Stimulated activated effector memory CD8-positive, alpha-beta T cell treated with anti-CD3 and anti-CD28 coated beads, Interleukin-12 subunit alpha, Interleukin-12 subunit beta, amount 100 ng/mL, for 72 hours (primary cell): Measurements from ENCODE around the gene DCAF5.

Source experiments
- ATAC-seq: fragments of 150-1000 bp; cut with Tn5 transposase; 2 replicates; pipeline ENCODE4 v1.10.0; 2021
- DNase-seq, 2 donors: peaks; one replicate each; pipeline ENCODE4 v3.0.0; 2021 to 2022; ENCODE audit warnings: low spot score in 2 of 2
- H3K27ac Mint-ChIP-seq: one replicate; pipeline ENCODE4 v1.8.0; 2022; ENCODE audit warnings: mild to moderate bottlenecking, mixed read lengths
- H3K36me3 Mint-ChIP-seq: one replicate; pipeline ENCODE4 v1.8.0; 2022; ENCODE audit warnings: mild to moderate bottlenecking, mixed read lengths
- H3K4me1 Mint-ChIP-seq: one replicate; pipeline ENCODE4 v1.8.0; 2022; ENCODE audit warnings: mixed read lengths
- H3K4me3 Mint-ChIP-seq: one replicate; pipeline ENCODE4 v1.8.0; 2022; ENCODE audit warnings: mild to moderate bottlenecking, mixed read lengths
- H3K9me3 Mint-ChIP-seq: one replicate; pipeline ENCODE4 v1.8.0; 2022; ENCODE audit warnings: mixed read lengths

DCAF5 gene

GRCh38 chr14:69153873-69154270 is 953 bp upstream of the DCAF5 start:
- Mint-ChIP-seq H3K36me3 (peaks cover 8% of the 10 kb centered on the region), H3K4me3 (peak overlapping the region; percentile 87), H3K4me1 (peaks cover 20% of the 10 kb centered on the region), H3K9me3 (no peaks in the 10 kb centered on the region), H3K27ac (peak overlapping the region; percentile 88)
- ATAC-seq (no peak), DNase-seq (no peak)

DNA sequence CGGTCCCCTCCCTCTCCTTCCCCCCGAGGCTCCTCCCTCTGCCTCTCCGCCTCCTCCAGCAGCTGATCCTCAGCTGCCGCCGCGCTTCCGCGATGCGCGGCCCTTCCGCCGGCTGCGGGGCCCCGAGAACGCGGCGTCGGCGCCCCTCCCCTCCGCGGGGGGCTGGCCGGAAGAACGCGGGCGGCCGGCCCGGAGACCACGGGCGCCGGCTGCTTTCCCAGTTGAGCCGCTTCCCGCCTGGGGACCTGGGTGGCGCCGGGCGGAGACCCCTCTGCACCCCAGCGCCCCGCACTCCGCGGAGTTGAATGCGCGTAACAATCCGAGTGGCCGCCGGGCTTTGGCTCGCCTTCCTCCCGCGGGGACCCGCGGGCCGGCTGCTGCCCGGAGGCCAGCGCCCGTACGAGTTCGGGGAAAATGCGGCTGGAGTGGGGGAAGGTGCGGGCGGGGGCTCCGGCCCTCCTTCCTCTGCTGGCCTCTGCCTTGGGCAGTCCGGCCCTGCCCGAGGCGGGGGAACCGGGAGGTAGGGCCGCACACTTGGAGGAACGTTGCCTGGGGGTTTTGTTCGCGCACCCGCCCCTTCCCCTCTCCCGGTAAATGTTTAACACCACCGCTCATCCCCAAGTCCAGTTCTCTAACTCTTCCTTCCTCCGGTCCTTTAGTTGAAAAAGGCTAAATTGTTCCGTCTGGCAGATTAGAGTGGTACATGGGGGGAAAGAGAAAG is 393 bp upstream of the DCAF5 start:
- peaks cover 25% of the 10 kb centered on the region for H3K4me1 Mint-ChIP-seq
- peak; percentile 73 to 93 for DNase-seq
- H3K27ac Mint-ChIP-seq = peak overlapping the region; percentile 88
- H3K4me3 Mint-ChIP-seq = peak overlapping the region; percentile 87
- no peaks in the 10 kb centered on the region for H3K9me3 Mint-ChIP-seq
- peaks cover 14% of the 10 kb centered on the region for H3K36me3 Mint-ChIP-seq
- peak; percentile 95 for ATAC-seq

DNA sequence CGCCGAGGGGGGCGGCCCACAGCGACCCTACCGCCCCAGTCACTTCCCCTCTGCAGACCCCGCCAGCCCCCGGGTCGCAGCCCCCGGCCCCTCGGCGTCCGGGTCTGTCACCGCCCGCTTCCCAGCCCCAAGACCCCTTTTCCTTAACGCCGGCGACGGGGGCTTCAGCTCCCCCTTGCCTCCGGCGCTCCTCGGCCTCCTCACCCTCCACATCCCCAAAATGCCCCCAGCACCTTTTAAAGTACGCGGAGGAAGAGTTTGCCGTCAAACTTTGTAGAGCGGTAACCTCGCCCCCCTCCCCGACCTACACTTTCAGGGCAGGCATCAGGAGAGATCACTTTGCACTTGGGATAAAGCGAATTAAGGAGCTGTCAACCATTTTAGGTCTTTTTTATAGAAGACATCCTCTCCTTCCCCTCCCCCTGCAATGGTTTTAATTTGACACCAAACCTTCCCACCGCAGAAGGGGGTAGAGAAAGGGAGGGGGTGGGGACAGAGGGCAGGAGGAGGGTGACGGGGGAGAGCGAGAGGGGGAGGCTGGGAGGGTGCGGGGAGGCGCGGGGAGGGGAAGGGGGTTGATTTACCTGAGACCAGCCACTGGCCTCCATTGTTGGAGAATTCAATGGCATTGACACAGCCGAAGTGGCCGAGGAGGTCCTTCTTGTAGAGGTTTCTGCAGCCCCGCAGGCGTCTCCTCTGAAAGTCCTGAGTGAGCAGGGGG is 578 bp downstream of the DCAF5 start:
- peaks cover 33% of the 10 kb centered on the region for H3K4me1 Mint-ChIP-seq
- DNase-seq (peak in 1 of 2 donors; percentile 72), ATAC-seq (peak; percentile 14)
- no peaks in the 10 kb centered on the region for H3K9me3 Mint-ChIP-seq
- H3K36me3 Mint-ChIP-seq = peaks cover 21% of the 10 kb centered on the region
- H3K4me3 Mint-ChIP-seq = peak overlapping the region; percentile 87
- H3K27ac Mint-ChIP-seq = peak overlapping the region; percentile 92

DNA sequence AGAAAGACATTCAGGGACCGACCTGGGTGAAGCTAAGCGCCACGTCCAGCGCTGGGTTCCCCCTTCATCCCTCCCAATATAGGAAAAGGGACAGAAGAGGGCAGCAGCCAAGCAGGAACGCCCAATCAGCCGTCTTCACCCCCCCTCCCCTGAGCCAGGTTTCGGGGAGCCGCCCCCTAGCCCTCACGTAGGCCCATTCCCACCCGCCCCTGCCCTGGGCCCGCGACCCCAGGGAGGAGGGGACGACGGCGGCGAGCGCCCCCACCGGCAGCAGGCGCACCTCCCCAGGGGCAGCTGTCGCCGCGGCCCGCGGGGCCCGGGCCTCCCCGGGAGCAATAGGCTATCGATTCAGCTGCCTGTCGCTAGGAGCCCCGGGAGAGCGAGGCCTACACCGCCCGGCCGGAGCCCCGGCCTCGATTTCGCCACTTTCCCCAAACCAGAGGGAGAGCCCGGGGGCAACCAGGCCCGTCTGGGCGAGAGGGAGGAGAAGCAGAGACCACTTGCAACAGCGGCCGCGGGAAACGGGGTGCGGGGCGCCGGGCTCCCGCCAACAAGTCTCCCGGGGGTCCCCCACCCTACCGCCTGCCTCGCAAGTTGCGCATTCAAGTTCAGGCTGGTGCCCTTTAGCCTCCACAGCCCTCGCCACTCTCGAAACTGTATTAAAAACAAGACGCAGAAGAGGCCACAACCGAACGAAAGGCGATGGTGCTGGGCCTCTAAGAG is 1.3 kb downstream of the DCAF5 start:
- ATAC-seq (peak; percentile 79), DNase-seq (peak; percentile 72 to 87)
- Mint-ChIP-seq H3K4me3 (peak overlapping the region; percentile 87), H3K9me3 (no peaks in the 10 kb centered on the region), H3K27ac (peak overlapping the region; percentile 92), H3K36me3 (peaks cover 21% of the 10 kb centered on the region), H3K4me1 (peaks cover 39% of the 10 kb centered on the region)

- H3K27ac Mint-ChIP-seq = no peak overlapping the region
- ATAC-seq = no peak
- H3K4me3 Mint-ChIP-seq = peak overlapping the region; percentile 87
- no peak for DNase-seq
- peaks cover 46% of the 10 kb centered on the region for H3K4me1 Mint-ChIP-seq
- no peaks in the 10 kb centered on the region for H3K9me3 Mint-ChIP-seq
- H3K36me3 Mint-ChIP-seq = peaks cover 31% of the 10 kb centered on the region
Measured at GRCh38 chr14:69149461-69150244, 3.3 kb downstream of the DCAF5 start.

GRCh38 chr14:69142101-69142500 is 10.8 kb downstream of the DCAF5 start:
- ATAC-seq = no peak
- Mint-ChIP-seq H3K36me3 (peaks cover 44% of the 10 kb centered on the region), H3K4me3 (no peak overlapping the region), H3K9me3 (no peaks in the 10 kb centered on the region), H3K27ac (no peak overlapping the region), H3K4me1 (peaks cover 50% of the 10 kb centered on the region)
- no peak for DNase-seq

DNA sequence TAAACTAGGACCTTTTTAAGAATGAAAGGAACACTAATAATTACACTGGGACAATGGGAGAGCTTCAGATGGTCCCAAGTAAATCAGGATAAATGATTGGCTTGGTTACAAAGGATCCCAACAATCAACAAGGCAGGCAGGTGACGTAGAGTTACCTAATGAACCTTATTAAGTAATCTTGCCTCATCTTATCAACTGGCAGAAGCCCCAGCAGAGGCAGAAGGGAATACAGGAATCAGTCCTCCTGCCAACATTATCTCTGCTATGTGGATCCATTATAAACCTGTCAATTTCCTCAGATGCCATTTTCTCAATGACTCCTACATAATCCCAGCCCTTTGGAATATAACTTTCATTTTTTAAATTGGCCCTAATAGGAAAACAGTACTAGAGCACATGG is 11.4 kb downstream of the DCAF5 start:
- H3K27ac Mint-ChIP-seq = no peak overlapping the region
- ATAC-seq (no peak), DNase-seq (no peak)
- no peak overlapping the region for H3K4me3 Mint-ChIP-seq
- H3K4me1 Mint-ChIP-seq = peaks cover 49% of the 10 kb centered on the region
- no peaks in the 10 kb centered on the region for H3K9me3 Mint-ChIP-seq
- H3K36me3 Mint-ChIP-seq = peaks cover 44% of the 10 kb centered on the region

DNA sequence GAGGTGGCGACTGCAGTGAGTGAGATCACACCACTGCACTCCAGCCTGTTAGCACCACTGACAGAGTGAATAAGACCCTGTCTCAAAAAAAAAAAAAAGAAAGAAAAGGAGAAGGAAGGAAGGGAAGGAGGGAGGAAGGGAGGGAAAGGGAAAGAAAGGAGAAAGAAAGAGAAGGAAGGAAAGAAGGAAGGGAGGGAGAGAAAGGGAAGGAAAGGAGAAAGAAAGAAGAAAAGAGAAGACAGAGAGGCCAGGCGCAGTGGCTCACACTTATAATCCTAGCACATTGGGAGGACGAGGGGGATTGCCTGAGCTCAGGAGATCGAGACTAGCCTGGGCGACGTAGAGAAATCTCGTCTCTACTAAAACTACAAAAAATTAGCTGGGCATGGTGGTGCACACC is 13.2 kb downstream of the DCAF5 start:
- no peak for DNase-seq
- Mint-ChIP-seq H3K27ac (peak overlapping the region; percentile 75), H3K36me3 (peaks cover 34% of the 10 kb centered on the region), H3K9me3 (no peaks in the 10 kb centered on the region), H3K4me1 (peaks cover 41% of the 10 kb centered on the region), H3K4me3 (no peak overlapping the region)
- no peak for ATAC-seq

DNA sequence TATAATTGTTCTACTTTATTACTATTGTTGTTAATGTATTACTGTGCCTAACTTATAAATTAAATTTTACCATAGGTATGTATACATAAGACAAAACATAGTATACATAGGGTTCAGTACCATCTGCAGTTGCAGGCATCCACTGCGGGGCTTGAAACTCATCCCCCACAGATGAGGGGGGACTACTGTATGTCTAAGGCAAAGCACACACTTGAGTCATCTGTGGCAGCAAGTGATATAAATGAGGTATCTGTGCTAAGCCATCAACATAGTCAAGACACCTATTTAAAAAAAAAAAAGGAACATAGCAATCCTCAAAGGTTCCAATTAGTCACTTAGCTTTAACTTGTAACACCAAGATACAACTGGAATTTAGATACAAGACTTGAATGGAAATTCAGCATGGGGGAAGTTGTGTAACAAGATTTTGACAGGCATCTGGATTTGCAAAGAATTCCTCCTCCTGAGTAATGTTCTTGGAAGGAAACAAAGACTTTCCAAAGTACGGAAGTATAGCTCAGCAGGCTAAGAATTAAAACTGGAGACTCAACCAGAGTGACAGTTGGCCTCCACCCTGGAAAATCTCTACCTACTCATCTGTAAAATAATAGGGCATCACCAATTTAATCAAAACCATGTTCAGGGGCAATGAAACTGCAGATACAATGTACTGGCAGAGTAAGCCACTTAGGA is 14.9 kb downstream of the DCAF5 start:
- peaks cover 50% of the 10 kb centered on the region for H3K4me1 Mint-ChIP-seq
- peak overlapping the region; percentile 26 for H3K27ac Mint-ChIP-seq
- no peak for DNase-seq

DNA sequence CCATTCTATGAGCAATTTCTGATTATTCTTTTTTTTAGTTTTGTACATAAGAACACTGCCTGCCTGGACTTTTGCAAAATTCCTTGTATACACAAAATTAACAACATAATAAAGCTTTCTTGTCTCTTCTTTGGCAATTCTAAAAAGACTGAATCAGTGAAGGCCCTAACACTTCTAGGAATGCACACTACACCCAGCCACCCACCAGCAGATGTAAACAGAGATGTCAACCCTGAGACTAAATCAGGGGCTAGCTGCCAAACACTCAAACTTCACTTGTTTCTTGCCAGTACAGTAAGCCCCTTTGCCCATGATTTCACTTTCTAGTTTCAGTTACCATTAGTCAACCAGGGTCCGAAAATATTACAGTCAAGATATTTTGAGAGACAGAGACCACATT is 15.5 kb downstream of the DCAF5 start:
- DNase-seq (no peak), ATAC-seq (peak; percentile 56)
- H3K27ac Mint-ChIP-seq = peak overlapping the region; percentile 26
- peaks cover 15% of the 10 kb centered on the region for H3K36me3 Mint-ChIP-seq
- peak overlapping the region; percentile 5 for H3K4me3 Mint-ChIP-seq
- H3K4me1 Mint-ChIP-seq = peaks cover 50% of the 10 kb centered on the region
- no peaks in the 10 kb centered on the region for H3K9me3 Mint-ChIP-seq

More for the DNA sequence above, 14.9 kb downstream of the DCAF5 start:
- Mint-ChIP-seq H3K9me3 (no peaks in the 10 kb centered on the region), H3K36me3 (peaks cover 18% of the 10 kb centered on the region), H3K4me3 (no peak overlapping the region)
- ATAC-seq = peak; percentile 96

DNA sequence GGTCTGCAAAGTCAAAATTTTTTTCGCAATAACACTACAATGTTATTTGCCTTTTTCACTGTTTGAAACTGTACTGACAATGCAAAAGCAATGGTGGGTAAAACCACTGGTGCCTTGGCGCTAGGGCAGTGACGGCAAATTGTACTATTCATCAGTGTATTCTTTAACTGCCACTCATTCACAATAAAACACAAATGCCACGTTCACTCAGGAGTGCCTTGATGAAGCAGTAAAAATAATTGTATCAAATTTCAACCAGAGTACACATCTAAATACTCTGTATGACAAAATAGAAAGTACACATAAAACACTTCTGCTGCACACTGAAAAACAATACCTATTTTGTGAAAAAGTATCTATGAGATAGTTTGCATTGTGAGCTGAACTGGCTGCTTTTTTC is 17.8 kb downstream of the DCAF5 start:
- Mint-ChIP-seq H3K36me3 (peaks cover 7% of the 10 kb centered on the region), H3K9me3 (no peaks in the 10 kb centered on the region), H3K4me3 (no peak overlapping the region), H3K4me1 (peaks cover 68% of the 10 kb centered on the region), H3K27ac (no peak overlapping the region)
- ATAC-seq (no peak), DNase-seq (no peak)

DNA sequence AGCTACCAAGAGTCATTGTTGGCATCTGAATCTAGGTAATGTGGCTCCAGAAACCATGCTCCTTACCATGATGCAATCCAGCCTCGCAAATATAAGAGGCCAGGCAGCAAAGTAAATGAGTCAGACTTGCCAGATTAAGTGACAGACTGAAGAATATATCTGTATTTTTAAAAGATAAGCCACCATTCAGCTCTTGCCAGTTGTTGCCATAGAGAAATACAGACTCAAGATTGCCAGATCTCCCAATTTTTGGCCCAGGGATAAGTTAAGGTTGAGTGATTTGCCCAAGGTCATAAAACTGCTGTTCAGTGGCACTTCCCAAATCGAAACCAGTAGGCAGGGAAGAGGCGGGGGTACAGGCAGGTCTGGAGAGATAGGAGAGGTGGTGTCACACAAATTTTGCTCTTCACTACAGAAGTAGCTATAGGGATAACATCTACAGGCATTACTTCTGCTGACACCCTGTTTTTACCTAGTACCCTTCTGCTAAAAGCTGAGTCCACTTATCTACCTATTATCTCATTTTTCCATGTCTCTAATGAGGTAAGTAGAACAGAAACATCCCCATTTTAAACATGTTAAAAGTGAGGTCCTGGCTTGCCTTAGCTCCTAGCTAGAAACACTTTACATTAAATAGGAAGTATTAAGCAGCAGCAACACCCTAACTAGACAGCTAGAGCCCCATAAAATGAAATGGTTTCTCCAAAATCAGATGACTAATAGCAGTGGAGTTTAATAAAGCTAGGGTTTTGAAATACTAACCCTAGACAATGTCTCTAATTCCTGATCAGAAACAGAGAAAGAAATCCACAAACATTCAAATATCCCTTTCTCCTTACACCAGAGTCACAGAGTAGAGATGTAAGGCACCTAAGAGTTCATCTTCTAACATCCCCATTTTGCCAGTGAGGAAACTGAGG is 19.5 kb downstream of the DCAF5 start:
- Mint-ChIP-seq H3K36me3 (peaks cover 2% of the 10 kb centered on the region), H3K9me3 (no peaks in the 10 kb centered on the region), H3K4me3 (peak overlapping the region; percentile 51), H3K27ac (peak overlapping the region; percentile 96), H3K4me1 (peaks cover 64% of the 10 kb centered on the region)
- ATAC-seq = peak; percentile 77
- DNase-seq = no peak

DNA sequence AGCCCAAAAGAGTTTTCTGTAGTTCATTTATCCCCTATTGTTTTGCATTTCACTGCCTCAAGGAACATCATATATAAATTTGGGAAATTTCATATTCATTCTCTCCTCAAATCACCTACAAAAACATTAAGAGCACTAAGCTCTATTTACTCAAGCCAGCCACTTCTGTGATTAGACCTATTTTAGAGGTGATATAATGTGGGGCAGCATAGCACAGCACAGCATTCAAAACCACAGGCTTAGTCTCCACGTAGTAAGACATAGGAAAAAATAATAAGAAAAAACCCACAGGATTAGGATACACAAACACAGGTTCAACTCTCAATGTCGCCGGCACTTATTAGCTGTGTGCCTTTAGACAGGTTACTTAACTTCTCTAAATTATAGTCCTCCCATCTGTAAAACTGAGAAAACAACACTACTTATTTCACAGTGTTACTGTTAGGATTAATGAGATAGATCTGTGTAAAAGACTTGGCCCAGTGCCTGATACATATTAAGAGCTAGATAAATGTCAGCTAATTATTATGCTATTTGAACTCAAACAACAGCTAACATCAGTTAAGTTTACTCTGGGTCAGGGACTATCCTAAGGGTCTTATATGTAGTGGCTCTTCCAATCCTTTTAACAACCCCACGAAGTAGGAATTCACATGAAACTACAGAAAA is 20.3 kb downstream of the DCAF5 start:
- Mint-ChIP-seq H3K4me1 (peaks cover 56% of the 10 kb centered on the region), H3K36me3 (no peaks in the 10 kb centered on the region), H3K27ac (peak overlapping the region; percentile 96), H3K9me3 (no peaks in the 10 kb centered on the region), H3K4me3 (peak overlapping the region; percentile 51)
- ATAC-seq (no peak), DNase-seq (no peak)
